HepG2 (cell line): ENCODE results near the gene RBM18. TPM values are rescaled to one million over a fixed set of nuclear protein-coding genes. Genes with fewer than 3 reads are reported as not detected.

ENCODE experiments used
- CENPX ChIP-seq: sonication (generic); formaldehyde crosslinking; IDR thresholded peaks from 2 replicates; pipeline ENCODE4 v1.9.0; 2021; ENCODE audit warnings: mild to moderate bottlenecking, missing genetic modification reagents, moderate library complexity
- GPN1 ChIP-seq: sonication (generic); formaldehyde crosslinking; IDR thresholded peaks from 2 replicates; pipeline ENCODE4 v1.5.1; 2020; ENCODE audit warnings: missing genetic modification reagents, borderline replicate concordance
- HIC2 ChIP-seq: sonication (generic); formaldehyde crosslinking; IDR thresholded peaks from 2 replicates; pipeline ENCODE4 v1.9.0; 2022; ENCODE audit warnings: low read depth, missing genetic modification reagents
- NAIF1 ChIP-seq: sonication (generic); formaldehyde crosslinking; IDR thresholded peaks from 2 replicates; pipeline ENCODE4 v1.5.0; 2020; ENCODE audit warnings: mild to moderate bottlenecking, missing genetic modification reagents, borderline replicate concordance
- NCOA5 ChIP-seq: sonication (generic); formaldehyde crosslinking; IDR thresholded peaks from 2 replicates; pipeline ENCODE4 v1.4.0; 2020; ENCODE audit warnings: missing genetic modification reagents
- RELA ChIP-seq: sonication (generic); formaldehyde crosslinking; IDR thresholded peaks from 2 replicates; pipeline ENCODE4 v1.4.0; 2020; ENCODE audit warnings: missing genetic modification reagents
- SP5 ChIP-seq: IDR thresholded peaks from 2 replicates; pipeline ENCODE4 v1.6.1; 2016; ENCODE audit warnings: low read depth, borderline replicate concordance
- TARDBP ChIP-seq: sonication (generic); formaldehyde crosslinking; IDR thresholded peaks from 2 replicates; pipeline ENCODE4 v1.8.0; 2022; ENCODE audit warnings: mild to moderate bottlenecking, missing genetic modification reagents
- ZBTB10 ChIP-seq: sonication (generic); formaldehyde crosslinking; IDR thresholded peaks from 2 replicates; pipeline ENCODE4 v1.4.0; 2020; ENCODE audit warnings: missing genetic modification reagents, borderline replicate concordance
- ZBTB44 ChIP-seq: sonication (generic); formaldehyde crosslinking; IDR thresholded peaks from 2 replicates; pipeline ENCODE4 v1.4.0; 2020; ENCODE audit warnings: missing genetic modification reagents
- ZNF513 ChIP-seq: sonication (generic); formaldehyde crosslinking; conservative IDR thresholded peaks from 2 replicates; pipeline ENCODE4 v1.5.0; 2020; ENCODE audit warnings: missing genetic modification reagents
- ZNF576 ChIP-seq: sonication (generic); formaldehyde crosslinking; IDR thresholded peaks from 2 replicates; pipeline ENCODE4 v1.4.0; 2020; ENCODE audit warnings: mild to moderate bottlenecking, missing genetic modification reagents
- ZNF75D ChIP-seq: sonication (generic); formaldehyde crosslinking; IDR thresholded peaks from 2 replicates; pipeline ENCODE4 v1.8.1; 2023; ENCODE audit warnings: missing genetic modification reagents, mild to moderate bottlenecking, borderline replicate concordance
- polyA plus RNA-seq, 8 experiments: library from polyadenylated mRNA; depleted of rRNA in 3 of 8; stranded (reverse) in 7 of 8; unstranded in 1 of 8; fragments of >200 nt; fragmentation: Illumina TruSeq in 4 of 8; extraction: Trizol in 4 of 8; gene quantifications; 2 replicates each; pipeline versions ENCODE4 v1.2.1 to v1.2.3, GENCODE V29; 2011 to 2016; ENCODE audit warnings: low read depth in 4 of 8, missing spikeins in 1 of 8, mixed read lengths in 1 of 8; ENCODE audit not compliant: insufficient read depth in 1 of 8
- total RNA-seq, 5 experiments: library from RNA; depleted of rRNA; stranded (reverse); fragments of >200 nt; fragmentation: Illumina TruSeq; extraction: Trizol; gene quantifications; 2 replicates each; pipeline ENCODE4 v1.2.3, GENCODE V29; 2016; ENCODE audit warnings: low read depth in 1 of 5

Gene RBM18
- total and polyA plus RNA-seq, 2 of the 13 experiments (the other 11 are each of a cell fraction or from before 2014, with no cell fraction given), result 12.6 to 16.6 TPM

- TF ChIP-seq HIC2 (CRISPR knock-in tag) (peak; percentile 57; the same call in 1 of the 2 replicates), NCOA5 (CRISPR knock-in tag) (no peak), ZNF513 (CRISPR knock-in tag) (no peak), SP5 (CRISPR knock-in tag) (peak; percentile 58), ZNF75D (CRISPR knock-in tag) (no peak; the same call in 1 of the 2 replicates), GPN1 (CRISPR knock-in tag) (peak; percentile 89; the same call in 1 of the 2 replicates), TARDBP (peak; percentile 86), RELA (CRISPR knock-in tag) (no peak), NAIF1 (CRISPR knock-in tag) (peak; percentile 89), CENPX (CRISPR knock-in tag) (no peak), ZNF576 (CRISPR knock-in tag) (peak; percentile 65; the same call in 1 of the 2 replicates), ZBTB10 (CRISPR knock-in tag) (peak; percentile 70; the same call in 1 of the 2 replicates), ZBTB44 (CRISPR knock-in tag) (0 out of 2 replicates have a peak, but pooled peaks have one; percentile 21)
Measured at GRCh38 chr9:122264360-122265148, at the start of gene RBM18, which contains the start of gene MRRF (continued).
